ENCODE measurements around the gene SWAP70. TPM values are rescaled to one million over a fixed set of nuclear protein-coding genes. Genes with fewer than 3 reads are reported as not detected.

Gene SWAP70
- total and polyA plus RNA-seq, 10 of the 15 experiments (the other 5 are each of a cell fraction or from before 2014, with no cell fraction given) = 20.6 to 62.4 (median 41.7) TPM

DNA sequence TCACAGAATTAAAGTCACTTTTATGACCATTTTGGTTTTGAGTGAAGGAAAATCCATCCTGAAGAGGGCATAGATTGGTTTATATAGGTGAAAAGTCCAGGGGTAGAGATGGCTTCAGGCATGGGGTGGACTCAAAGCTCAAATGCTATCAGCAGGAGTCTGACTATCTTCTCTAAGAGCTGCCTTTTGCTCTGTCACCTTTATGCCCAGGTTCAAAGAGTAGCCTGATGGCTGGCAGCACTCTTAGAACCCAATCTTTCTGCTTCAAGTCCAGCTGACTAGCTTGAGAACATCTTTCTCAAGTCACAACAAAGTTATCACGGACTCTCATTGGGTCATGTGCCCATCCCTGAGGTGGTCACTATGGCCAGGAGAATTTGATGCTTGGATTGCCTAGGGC is 27.2 kb upstream of the SWAP70 start:
- H3K4me3 ChIP-seq = no peak overlapping the region
- SMC1A ChIA-PET (ENCODE audit: uncharacterized antibody, unreplicated experiment) = no interaction called here
- H2AFZ ChIP-seq (ENCODE audit: control insufficient read depth, low read depth, low read length) = no peak overlapping the region
- POLR2A ChIA-PET = interaction anchor here (0.6 kb wide), 1 partner anchor 289 kb away, joined by 4 read pairs; no protein-coding TSS in a partner anchor
- DNase-seq (ENCODE audit: low read depth, low spot score) (no peak), FAIRE-seq (no peak), ATAC-seq (no peak)
- no peaks in the 10 kb centered on the region for H3K27me3 ChIP-seq (replicated peaks in 1 of 2; ENCODE audit: control insufficient read depth in 2 of 2, insufficient read depth in 2 of 2, low read length in 1 of 2)
- BruUV-seq (replicated peaks) = no TSS peak
- H3K9me3 ChIP-seq (replicated peaks; ENCODE audit: control insufficient read depth, insufficient read depth, low read length) = peaks cover 2% of the 10 kb centered on the region; the same call in 1 of the 3 replicates
- no peaks in the 10 kb centered on the region for H3K79me2 ChIP-seq (ENCODE audit: control insufficient read depth, insufficient read depth, low read length)
- no peaks in the 10 kb centered on the region for H4K20me1 ChIP-seq (ENCODE audit: control insufficient read depth, insufficient read depth)
- no peak overlapping the region for H3K27ac ChIP-seq (ENCODE audit: control insufficient read depth, insufficient read depth)
- H3K4me1 ChIP-seq (ENCODE audit: control insufficient read depth, insufficient read depth, low read length) = no peaks in the 10 kb centered on the region
- H3K4me2 ChIP-seq (ENCODE audit: control insufficient read depth, insufficient read depth) = no peak overlapping the region
- in situ Hi-C loops (cut with MboI) (no loop called here), intact Hi-C loops (cut with micrococcal nuclease; ENCODE audit: unreplicated experiment) (no loop called here)
- CTCF ChIA-PET = interaction anchor here (0.6 kb wide), 1 partner anchor 15 kb away, joined by 3 read pairs; no protein-coding TSS in a partner anchor
- H3K9ac ChIP-seq (ENCODE audit: control insufficient read depth, insufficient read depth, low read length) = no peak overlapping the region
- 85% methylated on average over 1 of the region's 1 CpG for WGBS (ENCODE audit: insufficient coverage, insufficient replicate concordance, low lambda C conversion rate, missing lambda C conversion rate)
- RAD21 ChIA-PET (ENCODE audit: unreplicated experiment) = no interaction called here
- H3K36me3 ChIP-seq (ENCODE audit: control insufficient read depth in 2 of 2, insufficient read depth in 2 of 2, low read length in 1 of 2) = no peaks in the 10 kb centered on the region
- TF ChIP-seq MXI1 (IDR thresholded peaks at IDR 0.05; ENCODE audit: low read depth, low read length) = no peak
- TF ChIP-seq, protein P1, sequence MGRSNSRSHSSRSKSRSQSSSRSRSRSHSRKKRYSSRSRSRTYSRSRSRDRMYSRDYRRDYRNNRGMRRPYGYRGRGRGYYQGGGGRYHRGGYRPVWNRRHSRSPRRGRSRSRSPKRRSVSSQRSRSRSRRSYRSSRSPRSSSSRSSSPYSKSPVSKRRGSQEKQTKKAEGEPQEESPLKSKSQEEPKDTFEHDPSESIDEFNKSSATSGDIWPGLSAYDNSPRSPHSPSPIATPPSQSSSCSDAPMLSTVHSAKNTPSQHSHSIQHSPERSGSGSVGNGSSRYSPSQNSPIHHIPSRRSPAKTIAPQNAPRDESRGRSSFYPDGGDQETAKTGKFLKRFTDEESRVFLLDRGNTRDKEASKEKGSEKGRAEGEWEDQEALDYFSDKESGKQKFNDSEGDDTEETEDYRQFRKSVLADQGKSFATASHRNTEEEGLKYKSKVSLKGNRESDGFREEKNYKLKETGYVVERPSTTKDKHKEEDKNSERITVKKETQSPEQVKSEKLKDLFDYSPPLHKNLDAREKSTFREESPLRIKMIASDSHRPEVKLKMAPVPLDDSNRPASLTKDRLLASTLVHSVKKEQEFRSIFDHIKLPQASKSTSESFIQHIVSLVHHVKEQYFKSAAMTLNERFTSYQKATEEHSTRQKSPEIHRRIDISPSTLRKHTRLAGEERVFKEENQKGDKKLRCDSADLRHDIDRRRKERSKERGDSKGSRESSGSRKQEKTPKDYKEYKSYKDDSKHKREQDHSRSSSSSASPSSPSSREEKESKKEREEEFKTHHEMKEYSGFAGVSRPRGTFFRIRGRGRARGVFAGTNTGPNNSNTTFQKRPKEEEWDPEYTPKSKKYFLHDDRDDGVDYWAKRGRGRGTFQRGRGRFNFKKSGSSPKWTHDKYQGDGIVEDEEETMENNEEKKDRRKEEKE (IDR thresholded peaks at IDR 0.05) = no peak
- no peak for TF ChIP-seq JUNB (IDR thresholded peaks at IDR 0.05)
- TF ChIP-seq, protein P2, sequence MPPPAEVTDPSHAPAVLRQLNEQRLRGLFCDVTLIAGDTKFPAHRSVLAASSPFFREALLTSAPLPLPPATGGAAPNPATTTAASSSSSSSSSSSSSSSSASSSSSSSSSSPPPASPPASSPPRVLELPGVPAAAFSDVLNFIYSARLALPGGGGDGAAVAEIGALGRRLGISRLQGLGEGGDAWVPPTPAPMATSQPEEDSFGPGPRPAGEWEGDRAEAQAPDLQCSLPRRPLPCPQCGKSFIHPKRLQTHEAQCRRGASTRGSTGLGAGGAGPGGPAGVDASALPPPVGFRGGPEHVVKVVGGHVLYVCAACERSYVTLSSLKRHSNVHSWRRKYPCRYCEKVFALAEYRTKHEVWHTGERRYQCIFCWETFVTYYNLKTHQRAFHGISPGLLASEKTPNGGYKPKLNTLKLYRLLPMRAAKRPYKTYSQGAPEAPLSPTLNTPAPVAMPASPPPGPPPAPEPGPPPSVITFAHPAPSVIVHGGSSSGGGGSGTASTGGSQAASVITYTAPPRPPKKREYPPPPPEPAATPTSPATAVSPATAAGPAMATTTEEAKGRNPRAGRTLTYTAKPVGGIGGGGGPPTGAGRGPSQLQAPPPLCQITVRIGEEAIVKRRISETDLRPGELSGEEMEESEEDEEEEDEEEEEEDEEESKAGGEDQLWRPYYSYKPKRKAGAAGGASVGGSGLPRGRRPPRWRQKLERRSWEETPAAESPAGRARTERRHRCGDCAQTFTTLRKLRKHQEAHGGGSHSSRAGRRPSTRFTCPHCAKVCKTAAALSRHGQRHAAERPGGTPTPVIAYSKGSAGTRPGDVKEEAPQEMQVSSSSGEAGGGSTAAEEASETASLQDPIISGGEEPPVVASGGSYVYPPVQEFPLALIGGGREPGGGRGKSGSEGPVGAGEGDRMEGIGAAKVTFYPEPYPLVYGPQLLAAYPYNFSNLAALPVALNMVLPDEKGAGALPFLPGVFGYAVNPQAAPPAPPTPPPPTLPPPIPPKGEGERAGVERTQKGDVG (CRISPR knock-in tag; IDR thresholded peaks at IDR 0.05) = no peak
- no peak for TF ChIP-seq IKZF1 (conservative IDR thresholded peaks at IDR 0.05)
- TF ChIP-seq HDAC6 (IDR thresholded peaks at IDR 0.05; ENCODE audit: unreplicated experiment) = no peak
- TF ChIP-seq ZNF622 (IDR thresholded peaks at IDR 0.05) = no peak
- no peak for TF ChIP-seq HDAC2 (IDR thresholded peaks at IDR 0.05)
- TF ChIP-seq, protein P3, sequence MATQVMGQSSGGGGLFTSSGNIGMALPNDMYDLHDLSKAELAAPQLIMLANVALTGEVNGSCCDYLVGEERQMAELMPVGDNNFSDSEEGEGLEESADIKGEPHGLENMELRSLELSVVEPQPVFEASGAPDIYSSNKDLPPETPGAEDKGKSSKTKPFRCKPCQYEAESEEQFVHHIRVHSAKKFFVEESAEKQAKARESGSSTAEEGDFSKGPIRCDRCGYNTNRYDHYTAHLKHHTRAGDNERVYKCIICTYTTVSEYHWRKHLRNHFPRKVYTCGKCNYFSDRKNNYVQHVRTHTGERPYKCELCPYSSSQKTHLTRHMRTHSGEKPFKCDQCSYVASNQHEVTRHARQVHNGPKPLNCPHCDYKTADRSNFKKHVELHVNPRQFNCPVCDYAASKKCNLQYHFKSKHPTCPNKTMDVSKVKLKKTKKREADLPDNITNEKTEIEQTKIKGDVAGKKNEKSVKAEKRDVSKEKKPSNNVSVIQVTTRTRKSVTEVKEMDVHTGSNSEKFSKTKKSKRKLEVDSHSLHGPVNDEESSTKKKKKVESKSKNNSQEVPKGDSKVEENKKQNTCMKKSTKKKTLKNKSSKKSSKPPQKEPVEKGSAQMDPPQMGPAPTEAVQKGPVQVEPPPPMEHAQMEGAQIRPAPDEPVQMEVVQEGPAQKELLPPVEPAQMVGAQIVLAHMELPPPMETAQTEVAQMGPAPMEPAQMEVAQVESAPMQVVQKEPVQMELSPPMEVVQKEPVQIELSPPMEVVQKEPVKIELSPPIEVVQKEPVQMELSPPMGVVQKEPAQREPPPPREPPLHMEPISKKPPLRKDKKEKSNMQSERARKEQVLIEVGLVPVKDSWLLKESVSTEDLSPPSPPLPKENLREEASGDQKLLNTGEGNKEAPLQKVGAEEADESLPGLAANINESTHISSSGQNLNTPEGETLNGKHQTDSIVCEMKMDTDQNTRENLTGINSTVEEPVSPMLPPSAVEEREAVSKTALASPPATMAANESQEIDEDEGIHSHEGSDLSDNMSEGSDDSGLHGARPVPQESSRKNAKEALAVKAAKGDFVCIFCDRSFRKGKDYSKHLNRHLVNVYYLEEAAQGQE (IDR thresholded peaks at IDR 0.05; ENCODE audit: low read depth, low read length) = no peak
- no peak for TF ChIP-seq RAD51 (IDR thresholded peaks at IDR 0.05)
- no peak for TF ChIP-seq CREM (IDR thresholded peaks at IDR 0.05; ENCODE audit: low read depth)
- no peak for TF ChIP-seq TBL1XR1 (IDR thresholded peaks at IDR 0.05; ENCODE audit: low read depth, low read length)
- TF ChIP-seq SREBF1 (IDR thresholded peaks at IDR 0.05; ENCODE audit: low read length) = no peak
- TF ChIP-seq ETV6 (conservative IDR thresholded peaks at IDR 0.05 in 1 of 2, IDR thresholded peaks at IDR 0.05 in 1 of 2; ENCODE audit: borderline replicate concordance in 1 of 2, low read depth in 1 of 2) = no peak

All from GM12878 (cell line).